ENCODE results near the gene SPRED1. TPM values are rescaled to one million over a fixed set of nuclear protein-coding genes. Genes with fewer than 3 reads are reported as not detected.

Gene SPRED1
- total and polyA plus RNA-seq, 10 of the 15 experiments (the other 5 are each of a cell fraction or from before 2014, with no cell fraction given), result 0.08 to 2.6 (median 0.22) TPM

- TF ChIP-seq CEBPZ (IDR thresholded peaks at IDR 0.05; ENCODE audit: low read depth, low read length), result no peak
- no peak for TF ChIP-seq BCL11A (IDR thresholded peaks at IDR 0.05; ENCODE audit: low read depth, low read length)
- TF ChIP-seq SMAD5 (IDR thresholded peaks at IDR 0.05; ENCODE audit: low read depth), result no peak
- no peak for TF ChIP-seq SUZ12 (IDR thresholded peaks at IDR 0.05; ENCODE audit: unreplicated experiment)
- TF ChIP-seq EZH2 (IDR thresholded peaks at IDR 0.05; ENCODE audit: borderline replicate concordance, control insufficient read depth, low read depth, low read length), result no peak
- TF ChIP-seq IRF4 (IDR thresholded peaks at IDR 0.05; ENCODE audit: low read depth, low read length), result no peak
- TF ChIP-seq MTA2 (IDR thresholded peaks at IDR 0.05; ENCODE audit: low read depth), result no peak
Observed at GRCh38 chr15:38325648-38325990, 73.0 kb downstream of the SPRED1 start (continued).

- no peaks in the 10 kb centered on the region for H3K9me3 ChIP-seq (replicated peaks; ENCODE audit: control insufficient read depth, insufficient read depth, low read length)
- no peaks in the 10 kb centered on the region for H3K79me2 ChIP-seq (ENCODE audit: control insufficient read depth, insufficient read depth, low read length)
- RAD21 ChIA-PET (ENCODE audit: unreplicated experiment), result no interaction called here
- H3K27me3 ChIP-seq (replicated peaks in 1 of 2; ENCODE audit: control insufficient read depth in 2 of 2, insufficient read depth in 2 of 2, low read length in 1 of 2), result no peaks in the 10 kb centered on the region
- DNase-seq (ENCODE audit: low read depth, low spot score), result no peak
- BruUV-seq (replicated peaks), result no TSS peak
- intact Hi-C loops (cut with micrococcal nuclease; ENCODE audit: unreplicated experiment), result no loop called here
- FAIRE-seq, result no peak
- no peak for ATAC-seq
- CTCF ChIA-PET, result no interaction called here
- H3K4me3 ChIP-seq, result no peak overlapping the region
- no peaks in the 10 kb centered on the region for H3K36me3 ChIP-seq (ENCODE audit: control insufficient read depth in 2 of 2, insufficient read depth in 2 of 2, low read length in 1 of 2)
- no peak overlapping the region for H3K9ac ChIP-seq (ENCODE audit: control insufficient read depth, insufficient read depth, low read length)
- no peak overlapping the region for H2AFZ ChIP-seq (ENCODE audit: control insufficient read depth, low read depth, low read length)
- SMC1A ChIA-PET (ENCODE audit: uncharacterized antibody, unreplicated experiment), result interaction anchor here (0.8 to 1.5 kb wide), 3 partner anchors 9 to 85 kb away, joined by 3 to 6 read pairs (median 4); no protein-coding TSS in a partner anchor
- in situ Hi-C loops (cut with MboI), result no loop called here
- no peaks in the 10 kb centered on the region for H4K20me1 ChIP-seq (ENCODE audit: control insufficient read depth, insufficient read depth)
- H3K4me2 ChIP-seq (ENCODE audit: control insufficient read depth, insufficient read depth), result no peak overlapping the region
- 85% methylated on average over 1 of the region's 1 CpG for WGBS (ENCODE audit: insufficient coverage, insufficient replicate concordance, low lambda C conversion rate, missing lambda C conversion rate)
- no peaks in the 10 kb centered on the region for H3K4me1 ChIP-seq (ENCODE audit: control insufficient read depth, insufficient read depth, low read length)
- H3K27ac ChIP-seq (ENCODE audit: control insufficient read depth, insufficient read depth), result no peak overlapping the region
- POLR2A ChIA-PET, result no interaction called here
- TF ChIP-seq E2F4 (IDR thresholded peaks at IDR 0.05; ENCODE audit: low read depth, low read length) (no peak), KAT2A (conservative IDR thresholded peaks at IDR 0.05; ENCODE audit: control insufficient read depth, low read depth, low read length) (no peak), MYC (IDR thresholded peaks at IDR 0.05; ENCODE audit: insufficient read depth, insufficient read length, insufficient replicate concordance, low read length, severe bottlenecking) (no peak), NR2F1 (conservative IDR thresholded peaks at IDR 0.05) (no peak), ZNF274 (IDR thresholded peaks at IDR 0.05; ENCODE audit: insufficient read depth, insufficient read length) (no peak), ZSCAN29 (IDR thresholded peaks at IDR 0.05) (no peak), E2F8 (IDR thresholded peaks at IDR 0.05; ENCODE audit: low read depth, partially characterized antibody) (no peak), RFX5 (IDR thresholded peaks at IDR 0.05; ENCODE audit: low read depth, low read length) (no peak), PAX5 (IDR thresholded peaks at IDR 0.05; ENCODE audit: borderline replicate concordance, low read depth, low read length) (no peak), NRF1 (conservative IDR thresholded peaks at IDR 0.05; ENCODE audit: low read depth, low read length) (no peak)
Observed at GRCh38 chr15:38332711-38333110, 80.1 kb downstream of the SPRED1 start.
